Stomach (tissue), 4 donors: ENCODE results near the gene KIRREL2.

Source experiments
- CTCF ChIP-seq, 7 experiments: fragments of 450-650 bp in 4 of 7; fragments of 200-600 bp in 3 of 7; sonication (generic) in 3 of 7; IDR thresholded peaks; one replicate each; pipeline ENCODE4 v1.5.1; 2016 to 2019; ENCODE audit warnings: antibody characterized with exemption in 7 of 7, control low read depth in 2 of 7, mild to moderate bottlenecking in 1 of 7
- EP300 ChIP-seq: sonication (generic); formaldehyde crosslinking; IDR thresholded peaks from one replicate; pipeline ENCODE4 v1.6.1; 2017; ENCODE audit warnings: antibody characterized with exemption
- POLR2A ChIP-seq, 4 donors: fragments of 450-650 bp; IDR thresholded peaks; one replicate each; pipeline ENCODE4 v1.6.1; 2016; ENCODE audit warnings: antibody characterized with exemption in 4 of 4, control low read depth in 2 of 4, mild to moderate bottlenecking in 1 of 4, moderate library complexity in 1 of 4
- POLR2AphosphoS5 ChIP-seq, 3 donors: sonication (generic); formaldehyde crosslinking; IDR thresholded peaks; one replicate each; pipeline ENCODE4 v1.6.1; 2016; ENCODE audit warnings: antibody characterized with exemption in 3 of 3

- TF ChIP-seq CTCF (IDR thresholded peaks at IDR 0.05) (no peak), POLR2A (IDR thresholded peaks at IDR 0.05) (no peak), EP300 (no peak), POLR2AphosphoS5 (IDR thresholded peaks at IDR 0.05) (no peak)
Observed at GRCh38 chr19:35868172-35868822, 11.6 kb downstream of the KIRREL2 start, which contains the start of gene APLP1.
